Liver (tissue), 3 donors: ENCODE measurements around the gene ALX4.

Experiments
- NR2F2 ChIP-seq: IDR thresholded peaks from 2 replicates; pipeline ENCODE4 v1.6.1; 2016; ENCODE audit warnings: antibody characterized with exemption
- TF ChIP-seq, protein P1 (sequence below): fragments of 150-350 bp; IDR thresholded peaks from 2 replicates; pipeline ENCODE4 v1.5.1; 2017; ENCODE audit warnings: improper control_type of control experiment, low read depth, low read length; ENCODE audit not compliant: missing input control
- TF ChIP-seq, protein P2 (sequence below): IDR thresholded peaks from 2 replicates; pipeline ENCODE4 v1.6.1; 2016; ENCODE audit warnings: antibody characterized with exemption
- donor health status: healthy.
- donor health status: healthy.

DNA sequence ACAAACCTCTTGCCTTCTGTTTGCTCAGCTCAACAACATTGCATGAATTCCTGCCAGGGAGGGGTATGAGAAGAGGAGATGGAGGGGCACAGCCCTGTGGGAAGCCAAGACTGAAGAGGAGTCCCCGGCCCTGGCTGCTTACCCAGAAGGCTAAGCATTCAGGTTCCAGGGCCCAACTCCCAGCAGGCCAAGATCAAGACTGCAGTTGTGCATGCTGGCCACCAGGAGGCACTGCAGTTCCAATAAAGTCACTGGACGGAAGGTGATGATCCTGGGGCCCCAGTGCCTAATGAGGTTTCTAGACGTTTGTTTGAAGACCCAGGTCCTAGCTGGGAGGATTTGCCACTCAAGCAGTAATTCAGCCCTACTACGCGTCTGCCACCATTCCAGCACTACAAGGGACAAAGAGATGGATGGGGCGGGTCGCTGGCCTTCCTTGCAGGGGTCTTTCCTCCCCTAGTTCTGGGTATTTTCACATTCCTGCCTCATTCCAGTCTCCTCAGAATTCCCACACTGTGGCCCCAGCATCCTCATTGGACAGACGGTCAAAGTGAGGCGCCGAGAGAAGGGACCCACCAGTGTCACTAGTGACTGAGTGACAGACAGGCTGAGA is 23.6 kb downstream of the ALX4 start:
- TF ChIP-seq, protein P1, sequence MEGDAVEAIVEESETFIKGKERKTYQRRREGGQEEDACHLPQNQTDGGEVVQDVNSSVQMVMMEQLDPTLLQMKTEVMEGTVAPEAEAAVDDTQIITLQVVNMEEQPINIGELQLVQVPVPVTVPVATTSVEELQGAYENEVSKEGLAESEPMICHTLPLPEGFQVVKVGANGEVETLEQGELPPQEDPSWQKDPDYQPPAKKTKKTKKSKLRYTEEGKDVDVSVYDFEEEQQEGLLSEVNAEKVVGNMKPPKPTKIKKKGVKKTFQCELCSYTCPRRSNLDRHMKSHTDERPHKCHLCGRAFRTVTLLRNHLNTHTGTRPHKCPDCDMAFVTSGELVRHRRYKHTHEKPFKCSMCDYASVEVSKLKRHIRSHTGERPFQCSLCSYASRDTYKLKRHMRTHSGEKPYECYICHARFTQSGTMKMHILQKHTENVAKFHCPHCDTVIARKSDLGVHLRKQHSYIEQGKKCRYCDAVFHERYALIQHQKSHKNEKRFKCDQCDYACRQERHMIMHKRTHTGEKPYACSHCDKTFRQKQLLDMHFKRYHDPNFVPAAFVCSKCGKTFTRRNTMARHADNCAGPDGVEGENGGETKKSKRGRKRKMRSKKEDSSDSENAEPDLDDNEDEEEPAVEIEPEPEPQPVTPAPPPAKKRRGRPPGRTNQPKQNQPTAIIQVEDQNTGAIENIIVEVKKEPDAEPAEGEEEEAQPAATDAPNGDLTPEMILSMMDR, result peak; percentile 91
- no peak for TF ChIP-seq NR2F2
- TF ChIP-seq, protein P2, sequence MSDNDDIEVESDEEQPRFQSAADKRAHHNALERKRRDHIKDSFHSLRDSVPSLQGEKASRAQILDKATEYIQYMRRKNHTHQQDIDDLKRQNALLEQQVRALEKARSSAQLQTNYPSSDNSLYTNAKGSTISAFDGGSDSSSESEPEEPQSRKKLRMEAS, result no peak
